GM12878 (cell line): ENCODE measurements around the gene PINK1.

Experiments used
- CTCF ChIP-seq, 3 experiments: IDR thresholded peaks in 2 of 3; conservative IDR thresholded peaks in 1 of 3; 2 replicates each; pipeline ENCODE4 v1.5.1; 2011; ENCODE audit warnings: low read depth in 3 of 3, low read length in 3 of 3, mild to moderate bottlenecking in 3 of 3, control low read depth in 2 of 3, moderate library complexity in 2 of 3, inconsistent platforms in 1 of 3, mixed read lengths in 1 of 3; ENCODE audit not compliant: control insufficient read depth in 2 of 3, insufficient read depth in 1 of 3; ENCODE audit errors: extremely low read depth in 1 of 3
- ELK1 ChIP-seq: IDR thresholded peaks from 2 replicates; pipeline ENCODE4 v1.6.1; 2012; ENCODE audit warnings: low read depth, low read length, improper control_type of control experiment
- ETV6 ChIP-seq, 2 experiments: fragments of 450-650 bp in 1 of 2; IDR thresholded peaks in 1 of 2; conservative IDR thresholded peaks in 1 of 2; 2 replicates each; pipeline ENCODE4 v1.6.1; 2014; ENCODE audit warnings: antibody characterized with exemption in 1 of 2, borderline replicate concordance in 1 of 2, low read depth in 1 of 2, mild to moderate bottlenecking in 1 of 2, moderate library complexity in 1 of 2
- POLR2A ChIP-seq: IDR thresholded peaks from 2 replicates; pipeline ENCODE4 v1.6.1; 2011; ENCODE audit warnings: low read depth, mild to moderate bottlenecking, low read length
- POLR2AphosphoS5 ChIP-seq: IDR thresholded peaks from 2 replicates; pipeline ENCODE4 v1.6.1; 2011; ENCODE audit warnings: mild to moderate bottlenecking, low read length, inconsistent platforms
- RB1 ChIP-seq: fragments of 450-650 bp; formaldehyde crosslinking; IDR thresholded peaks from 2 replicates; pipeline ENCODE4 v1.6.1; 2017; ENCODE audit warnings: mild to moderate bottlenecking, borderline replicate concordance
- TAF1 ChIP-seq: IDR thresholded peaks from 2 replicates; pipeline ENCODE4 v1.6.1; 2011; ENCODE audit warnings: mild to moderate bottlenecking, low read depth, low read length, borderline replicate concordance
- TCF3 ChIP-seq: IDR thresholded peaks from 2 replicates; pipeline ENCODE4 v1.6.1; 2012; ENCODE audit warnings: low read depth, mild to moderate bottlenecking, low read length, borderline replicate concordance; ENCODE audit not compliant: insufficient read depth

DNA sequence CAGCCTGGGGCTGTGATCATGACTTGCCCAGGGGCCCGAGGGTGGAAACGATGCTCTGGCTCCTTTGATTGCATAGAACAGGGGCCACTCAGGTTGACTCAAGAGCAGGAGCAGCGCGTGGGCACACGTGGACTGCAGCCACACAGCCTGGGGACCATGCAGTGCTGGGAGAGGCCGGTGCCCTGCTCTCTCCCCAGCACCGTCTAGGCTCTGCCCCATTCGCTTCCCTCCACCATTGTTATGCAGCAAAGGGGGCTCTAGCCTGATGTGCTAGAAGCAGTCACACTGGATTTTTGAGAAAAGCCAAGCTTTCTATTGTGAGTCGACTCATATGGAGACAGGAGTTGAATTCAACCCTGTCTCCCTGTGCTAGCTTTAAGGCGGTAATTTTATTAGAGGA lies 8.7 kb downstream of the PINK1 start:
- TF ChIP-seq TAF1 (no peak), ELK1 (no peak), POLR2A (no peak), CTCF (IDR thresholded peaks at IDR 0.05 in 2 of 3, conservative IDR thresholded peaks at IDR 0.05 in 1 of 3; ENCODE audit: control insufficient read depth in 2 of 3, extremely low read depth in 1 of 3, insufficient read depth in 1 of 3, low read depth in 3 of 3, low read length in 3 of 3) (no peak), ETV6 (conservative IDR thresholded peaks at IDR 0.05 in 1 of 2, IDR thresholded peaks at IDR 0.05 in 1 of 2; ENCODE audit: borderline replicate concordance in 1 of 2, low read depth in 1 of 2) (no peak), RB1 (no peak), POLR2AphosphoS5 (no peak), TCF3 (no peak)
